Measurements from ENCODE around the gene MTHFD2L. TPM values are rescaled to one million over a fixed set of nuclear protein-coding genes. Genes with fewer than 3 reads are reported as not detected.

The MTHFD2L gene
- total and polyA plus RNA-seq, 2 of the 8 experiments (the other 6 are each of a cell fraction or from before 2014, with no cell fraction given) = 5.4 to 15.0 TPM

- FAIRE-seq (no peak), DNase-seq (ENCODE audit: low read depth in 1 of 2, low spot score in 2 of 2) (no peak)
- H4K5ac ChIP-seq (ENCODE audit: insufficient read length, low read depth, low read length) = no peak overlapping the region
- H2BK15ac ChIP-seq (ENCODE audit: low read length) = no peak overlapping the region
- H2AK5ac ChIP-seq (ENCODE audit: low read depth, low read length) = no peak overlapping the region
- no peak overlapping the region for H2BK12ac ChIP-seq (ENCODE audit: low read depth, low read length)
- H4K20me1 ChIP-seq (replicated peaks in 1 of 2; ENCODE audit: control insufficient read depth in 1 of 2, insufficient read depth in 2 of 2, low read length in 2 of 2) = no peaks in the 10 kb centered on the region
- CTCF ChIA-PET (ENCODE audit: partially characterized antibody) = interaction anchor here (1.0 kb wide), 1 partner anchor 33 kb away, joined by 3 read pairs; no protein-coding TSS in a partner anchor
- H2BK120ac ChIP-seq (replicated peaks; ENCODE audit: low read depth, low read length) = no peak overlapping the region
- H3K27me3 ChIP-seq (replicated peaks in 1 of 4; ENCODE audit: control insufficient read depth in 3 of 4, extremely low read depth in 1 of 4, insufficient read depth in 3 of 4, low read length in 3 of 4) = no peaks in the 10 kb centered on the region
- no peaks in the 10 kb centered on the region for H3K4me1 ChIP-seq (replicated peaks in 1 of 4; ENCODE audit: control insufficient read depth in 3 of 4, insufficient read depth in 4 of 4, low read length in 3 of 4)
- POLR2A ChIA-PET (ENCODE audit: partially characterized antibody) = interaction anchor here (1.2 kb wide), 1 partner anchor 8 kb away, joined by 3 read pairs; no protein-coding TSS in a partner anchor
- no peak overlapping the region for H3K18ac ChIP-seq (ENCODE audit: extremely low read depth, low read length)
- no peak overlapping the region for H3K4me2 ChIP-seq (ENCODE audit: insufficient read depth in 1 of 2, low read depth in 2 of 2, low read length in 2 of 2)
- no peak overlapping the region for H4K8ac ChIP-seq (ENCODE audit: extremely low read depth, insufficient read depth, low read length)
- H3K23ac ChIP-seq (ENCODE audit: insufficient read length) = no peak overlapping the region
- WGBS, 2 experiments (ENCODE audit: extremely low coverage in 1 of 2, insufficient coverage in 1 of 2, insufficient read length in 1 of 2, insufficient replicate concordance in 2 of 2, low coverage in 1 of 2, low lambda C conversion rate in 2 of 2, missing lambda C conversion rate in 1 of 2) = 71% methylated on average over 1 of the region's 1 CpG; no CpG with 5 or more reads in 1 of the 2 experiments
- H3K36me3 ChIP-seq (ENCODE audit: control insufficient read depth in 2 of 4, insufficient read depth in 4 of 4, low read length in 3 of 4) = no peaks in the 10 kb centered on the region
- H3K4me3 ChIP-seq (ENCODE audit: extremely low read depth in 1 of 4, insufficient read depth in 2 of 4, low read depth in 3 of 4, low read length in 4 of 4) = no peak overlapping the region
- H2AFZ ChIP-seq (ENCODE audit: low read length) = no peak overlapping the region
- no peaks in the 10 kb centered on the region for H3K23me2 ChIP-seq (ENCODE audit: low read depth, low read length)
- H3K9ac ChIP-seq (replicated peaks in 1 of 4; ENCODE audit: extremely low read depth in 1 of 4, low read depth in 3 of 4, low read length in 3 of 4) = no peak overlapping the region
- no peaks in the 10 kb centered on the region for H3K79me1 ChIP-seq (ENCODE audit: low read depth, low read length)
- H3K27ac ChIP-seq (ENCODE audit: low read depth, low read length) = no peak overlapping the region
- H3K9me3 ChIP-seq (ENCODE audit: insufficient read depth in 2 of 2, low read depth in 1 of 2, low read length in 1 of 2) = no peaks in the 10 kb centered on the region
- H3K4ac ChIP-seq (replicated peaks; ENCODE audit: insufficient read length, low read depth, low read length) = no peak overlapping the region
- H2BK20ac ChIP-seq (ENCODE audit: low read length) = no peak overlapping the region
- no peak overlapping the region for H3K14ac ChIP-seq (ENCODE audit: insufficient read length)
- H2BK5ac ChIP-seq (ENCODE audit: low read depth, low read length) = no peak overlapping the region
- no peak overlapping the region for H4K91ac ChIP-seq (replicated peaks; ENCODE audit: insufficient read length, low read length)
- H3K56ac ChIP-seq (replicated peaks; ENCODE audit: insufficient read length, low read depth, low read length) = no peak overlapping the region
- no peaks in the 10 kb centered on the region for H3K79me2 ChIP-seq (ENCODE audit: control insufficient read depth in 1 of 2, insufficient read depth in 2 of 2, low read length in 2 of 2)
- TF ChIP-seq MAFK (IDR thresholded peaks at IDR 0.05; ENCODE audit: low read depth, low read length) = no peak
- no peak for TF ChIP-seq JUND (IDR thresholded peaks at IDR 0.05; ENCODE audit: low read length)
- no peak for TF ChIP-seq ASH2L (IDR thresholded peaks at IDR 0.05; ENCODE audit: low read length)
- TF ChIP-seq POU5F1 (IDR thresholded peaks at IDR 0.05; ENCODE audit: low read depth, low read length) = no peak
- no peak for TF ChIP-seq E2F6 (IDR thresholded peaks at IDR 0.05)
- TF ChIP-seq SIX5 (IDR thresholded peaks at IDR 0.05; ENCODE audit: low read depth, low read length) = no peak
- TF ChIP-seq CBX8 (IDR thresholded peaks at IDR 0.05; ENCODE audit: borderline replicate concordance, low read depth, low read length) = no peak
- TF ChIP-seq CTBP2 (IDR thresholded peaks at IDR 0.05; ENCODE audit: borderline replicate concordance, insufficient read depth, insufficient read length, low read length) = no peak
- TF ChIP-seq POLR2AphosphoS5 (IDR thresholded peaks at IDR 0.05; ENCODE audit: low read depth, low read length) = no peak
- no peak for TF ChIP-seq RAD21 (IDR thresholded peaks at IDR 0.05 in 1 of 2, conservative IDR thresholded peaks at IDR 0.05 in 1 of 2; ENCODE audit: low read depth in 2 of 2, low read length in 2 of 2)
- TF ChIP-seq ATF2 (IDR thresholded peaks at IDR 0.05; ENCODE audit: low read length) = no peak
- TF ChIP-seq NRF1 (IDR thresholded peaks at IDR 0.05; ENCODE audit: low read depth, low read length) = no peak
Measured at GRCh38 chr4:74197080-74197479, 39.2 kb downstream of the MTHFD2L start.

Data from H1 (cell line).